Measurements from ENCODE around the gene GPATCH11.

Gene GPATCH11

GRCh38 chr2:37109523-37109922 is 25.2 kb downstream of the GPATCH11 start:
- FAIRE-seq: no peak

GRCh38 chr2:37110306-37111212 is 26.2 kb downstream of the GPATCH11 start:
- FAIRE-seq: no peak

GRCh38 chr2:37111958-37112357 is 27.6 kb downstream of the GPATCH11 start:
- FAIRE-seq: no peak

- no peak for FAIRE-seq
Observed at GRCh38 chr2:37117566-37117965, 33.2 kb downstream of the GPATCH11 start.

GRCh38 chr2:37119157-37119556 is 34.8 kb downstream of the GPATCH11 start:
- FAIRE-seq: no peak

GRCh38 chr2:37125416-37125815 is 41.1 kb downstream of the GPATCH11 start:
- FAIRE-seq: no peak

- no peak for FAIRE-seq
Observed at GRCh38 chr2:37132914-37133313, 48.6 kb downstream of the GPATCH11 start.

GRCh38 chr2:37142546-37142945 is 58.2 kb downstream of the GPATCH11 start:
- no peak for FAIRE-seq

GRCh38 chr2:37143974-37144373 is 59.7 kb downstream of the GPATCH11 start:
- FAIRE-seq: no peak

- FAIRE-seq: no peak
Observed at GRCh38 chr2:37146062-37146461, 61.7 kb downstream of the GPATCH11 start.

- FAIRE-seq: no peak
Observed at GRCh38 chr2:37148325-37148724, 64.0 kb downstream of the GPATCH11 start.
